HK-2 (cell line): Measurements from ENCODE around the gene PPP2R2C.

Experiments
- DNase-seq: peaks from one replicate; pipeline ENCODE4 v3.0.0-alpha.2; 2018; ENCODE audit not compliant: unreplicated experiment

The PPP2R2C gene

DNA sequence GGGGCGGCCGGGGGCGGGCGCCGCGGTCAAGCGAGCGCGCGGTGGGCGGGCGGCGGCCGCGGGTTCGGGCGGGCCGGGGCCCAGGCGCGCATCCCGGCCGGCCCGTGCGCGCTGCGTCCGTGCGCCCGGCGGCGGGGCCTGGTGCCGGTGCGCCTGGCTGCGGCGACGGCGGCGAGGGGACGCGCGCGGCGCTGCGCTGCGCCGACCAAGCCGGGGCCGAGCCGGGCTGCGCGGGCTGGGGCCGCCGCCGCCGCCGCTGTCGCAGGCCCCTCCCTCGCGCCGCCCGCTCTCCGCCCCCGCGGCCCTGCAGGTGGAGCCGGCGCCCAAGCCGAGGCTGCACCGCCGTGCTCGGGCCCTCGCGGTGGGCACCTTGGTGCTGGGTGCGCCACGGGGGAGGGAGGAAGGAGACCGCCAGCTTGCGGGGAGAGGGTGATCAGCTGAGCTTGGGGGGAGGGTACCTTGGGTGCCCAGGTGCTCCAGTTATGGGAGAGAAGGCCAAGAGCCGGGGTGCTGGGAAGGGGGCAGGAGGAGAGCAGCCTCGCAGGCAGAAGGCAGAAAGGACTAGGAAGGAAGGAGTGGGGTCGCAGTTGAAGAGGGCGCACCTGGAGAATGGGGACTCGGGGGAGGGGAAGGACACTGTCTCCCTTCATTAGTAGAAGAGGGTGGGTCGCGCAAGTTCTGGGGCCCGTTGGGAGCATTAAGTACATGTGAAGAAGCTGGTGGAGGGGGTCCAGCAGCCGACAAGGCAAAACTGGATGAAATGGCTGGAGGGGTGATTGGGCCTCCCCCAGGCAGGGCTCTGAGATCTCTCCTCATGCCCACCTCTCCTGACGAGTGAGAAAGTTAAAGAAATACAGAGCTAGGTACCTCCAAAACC, at the start of gene PPP2R2C:
TSS of gene PPP2R2C (minus strand) at position 228 of the 877 bp plus-strand sequence. CDS start 385 bp downstream, outside the sequence.
- DNase-seq = no peak

DNA sequence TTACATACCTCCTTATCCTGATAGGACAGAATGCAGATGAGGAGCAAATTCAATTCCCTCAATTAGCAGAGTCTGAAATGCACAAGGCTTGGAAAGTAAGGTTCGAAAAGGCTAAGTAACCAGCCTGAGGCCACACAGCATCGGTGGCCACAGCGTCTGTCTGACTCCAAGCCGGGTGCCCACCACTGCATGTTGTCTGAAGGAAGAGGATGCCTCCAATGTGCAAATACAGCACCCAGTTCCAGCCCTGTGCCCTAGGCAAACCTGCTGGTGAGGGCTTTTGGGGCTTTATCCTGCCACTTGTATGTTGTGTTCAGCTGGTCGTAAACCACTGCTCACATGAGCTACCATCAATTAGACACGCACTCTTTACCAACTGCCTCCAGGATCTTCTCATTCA, 48.6 kb upstream of the PPP2R2C start:
- no peak for DNase-seq

DNA sequence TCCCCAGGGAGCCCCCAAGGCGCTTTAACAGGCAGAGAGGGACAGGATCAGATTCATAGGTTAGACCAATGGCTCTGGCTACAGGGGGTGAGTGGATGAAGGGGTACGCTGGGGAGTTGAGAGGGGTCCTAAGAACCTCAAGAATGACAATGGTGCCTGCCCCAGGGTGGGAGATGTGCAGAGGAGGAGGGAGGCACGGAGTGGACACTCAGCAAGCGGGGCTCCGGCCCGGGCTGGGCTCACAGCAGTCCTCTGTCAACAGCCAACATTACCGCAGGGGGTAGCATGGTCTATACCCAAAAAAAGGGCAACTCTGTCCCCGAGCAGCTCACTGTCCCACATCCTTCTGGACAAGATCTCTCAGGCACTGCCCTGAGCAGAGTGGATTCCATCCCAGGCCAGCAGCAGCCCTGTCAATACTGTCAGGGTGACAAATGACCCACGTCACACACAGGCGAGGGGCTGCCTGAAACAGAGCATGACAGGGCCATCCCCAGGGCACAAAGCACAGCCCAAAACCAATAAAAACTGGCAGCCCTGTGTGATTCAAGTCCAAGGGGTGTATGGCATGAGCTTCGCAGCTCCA, 47.7 kb upstream of the PPP2R2C start:
- DNase-seq = no peak

DNA sequence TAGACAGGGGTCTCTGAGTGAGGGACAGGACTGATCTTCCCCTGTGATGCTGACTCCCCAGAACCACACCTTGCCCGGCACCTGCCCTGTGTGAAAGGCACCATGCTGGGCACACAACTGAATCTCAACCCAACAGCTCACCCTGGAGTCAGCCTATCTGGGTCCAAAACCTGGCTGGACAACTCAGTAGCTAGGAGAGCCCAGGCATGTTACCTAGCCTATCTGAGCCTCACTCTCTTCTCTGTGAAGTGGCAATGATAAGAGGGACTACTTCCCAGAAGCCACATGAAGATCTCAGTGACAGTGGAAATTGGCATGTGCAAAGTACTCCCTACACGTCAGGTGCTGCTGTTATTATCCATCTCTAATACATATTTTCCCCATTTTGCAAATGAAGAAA, 44.8 kb upstream of the PPP2R2C start:
- no peak for DNase-seq

DNA sequence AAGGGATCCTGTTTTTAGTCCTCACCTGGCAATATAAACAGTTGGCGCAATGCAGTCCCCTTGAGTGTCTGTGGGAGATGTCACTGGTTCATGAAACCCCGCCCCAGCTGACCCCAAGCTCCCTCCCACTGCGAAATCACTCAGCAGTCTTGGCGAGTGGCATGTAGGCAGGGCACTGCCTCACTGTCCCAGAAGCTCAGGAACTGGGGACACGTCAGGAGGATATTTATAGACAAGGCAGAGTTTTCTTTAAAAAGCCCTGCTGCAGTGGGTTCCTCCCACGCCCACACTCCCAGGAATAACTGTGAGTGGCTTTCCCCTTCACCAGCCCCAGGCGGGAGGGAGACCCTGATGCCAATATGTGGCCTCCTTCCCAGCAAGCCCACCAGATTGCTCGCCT, 44.3 kb upstream of the PPP2R2C start:
- DNase-seq = no peak

DNA sequence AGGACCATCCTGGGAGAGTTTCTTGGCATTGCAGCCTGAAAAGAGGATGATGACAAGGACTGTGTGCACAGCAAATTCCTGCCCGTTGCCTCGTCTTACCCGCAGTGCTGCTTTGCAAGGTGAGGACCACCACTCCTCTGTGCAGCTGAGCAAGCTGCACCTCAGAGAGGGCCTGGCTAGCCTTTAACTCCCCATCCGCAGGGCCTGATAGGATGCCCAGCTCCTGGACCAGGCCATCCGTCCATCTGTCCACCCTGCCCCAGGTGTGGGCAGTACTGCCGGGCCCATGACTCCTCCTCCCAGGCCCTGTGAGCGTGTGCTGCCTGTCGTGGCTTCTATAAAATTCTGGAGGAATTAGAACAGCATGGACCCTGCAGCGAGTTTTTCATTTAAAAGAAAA, 43.9 kb upstream of the PPP2R2C start:
- DNase-seq = no peak

DNA sequence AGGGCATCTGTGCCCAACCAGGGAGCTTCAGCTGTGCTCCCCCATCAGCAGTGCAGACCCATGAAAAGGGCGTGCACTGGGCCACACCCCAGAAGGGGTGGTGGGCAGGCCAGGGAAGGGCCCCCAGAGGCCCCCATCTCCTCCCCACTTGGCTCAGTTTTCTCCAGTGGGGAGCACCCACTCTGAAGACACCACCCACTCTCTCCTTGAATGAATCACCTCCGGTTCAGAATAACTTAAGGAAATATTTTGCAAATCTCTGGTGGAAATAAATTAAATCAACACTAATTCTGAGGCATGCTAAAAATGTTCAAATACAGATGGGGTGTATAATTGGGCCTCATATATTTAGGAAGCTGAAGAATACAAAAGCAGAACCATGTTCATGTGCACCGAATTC, 41.3 kb upstream of the PPP2R2C start:
- DNase-seq = no peak

DNA sequence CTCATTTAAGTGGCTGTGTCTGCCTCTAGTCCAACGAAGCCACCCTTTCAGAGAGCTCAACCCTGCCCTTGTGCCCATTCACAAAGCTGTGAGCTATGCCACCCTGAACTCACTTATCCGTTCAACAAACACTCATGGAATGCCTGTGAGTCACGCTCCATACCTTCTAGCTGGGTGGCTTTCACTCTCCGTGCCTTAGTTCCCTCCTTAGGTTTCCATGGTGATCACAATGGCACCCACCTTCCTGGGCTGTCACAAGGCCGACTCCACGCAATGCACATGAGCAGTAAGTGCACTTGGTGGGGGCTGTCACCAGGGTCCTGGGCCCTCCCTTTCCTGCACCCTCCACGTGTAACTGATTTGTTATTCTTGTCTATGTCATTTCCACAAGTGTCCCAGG, 37.2 kb upstream of the PPP2R2C start:
- DNase-seq = no peak

DNA sequence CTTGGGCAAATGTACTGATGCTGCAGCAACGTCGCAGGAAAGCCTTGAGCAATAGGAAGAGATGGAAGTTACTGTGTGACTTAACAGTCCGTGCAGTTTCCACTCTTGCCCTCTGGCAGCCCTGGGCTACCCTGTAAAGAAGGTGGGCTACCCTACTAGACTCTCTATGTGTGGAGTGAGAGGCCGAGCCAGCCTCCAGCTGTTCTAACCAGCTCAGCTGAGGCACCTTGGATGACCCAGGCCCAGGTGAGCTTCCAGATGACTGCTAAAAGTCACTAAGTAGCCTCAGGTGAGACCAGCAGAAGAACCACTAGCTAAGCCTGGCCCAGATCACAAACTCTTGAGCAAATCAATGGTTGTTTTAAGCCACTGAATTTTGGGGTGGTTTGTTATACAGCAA, 34.9 kb upstream of the PPP2R2C start:
- DNase-seq = no peak

DNA sequence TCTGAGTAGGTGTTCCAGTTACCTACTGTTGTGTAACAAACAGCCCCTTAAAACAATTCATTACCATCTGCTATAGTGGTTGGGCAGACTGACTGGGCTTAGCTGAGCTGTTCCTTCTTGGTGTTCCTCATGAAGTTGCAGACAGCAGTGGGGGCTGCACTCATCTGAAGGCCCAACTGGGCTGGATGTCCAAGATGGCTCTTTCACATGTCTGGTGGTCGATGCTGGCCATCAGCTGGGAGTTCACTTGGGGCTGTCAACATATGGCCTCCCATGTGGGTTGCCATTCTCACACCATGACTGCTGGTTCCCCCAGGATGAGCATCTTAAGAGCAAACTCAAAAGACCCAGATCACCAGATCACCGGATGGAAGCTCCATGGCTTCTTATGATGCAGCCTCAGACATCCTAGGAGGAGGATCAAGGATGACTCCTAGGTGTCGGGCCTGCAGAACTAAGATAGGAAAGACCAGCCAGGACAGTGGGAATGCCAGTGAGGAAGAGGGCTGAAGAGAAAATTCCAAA, 34.3 kb upstream of the PPP2R2C start:
- no peak for DNase-seq

DNA sequence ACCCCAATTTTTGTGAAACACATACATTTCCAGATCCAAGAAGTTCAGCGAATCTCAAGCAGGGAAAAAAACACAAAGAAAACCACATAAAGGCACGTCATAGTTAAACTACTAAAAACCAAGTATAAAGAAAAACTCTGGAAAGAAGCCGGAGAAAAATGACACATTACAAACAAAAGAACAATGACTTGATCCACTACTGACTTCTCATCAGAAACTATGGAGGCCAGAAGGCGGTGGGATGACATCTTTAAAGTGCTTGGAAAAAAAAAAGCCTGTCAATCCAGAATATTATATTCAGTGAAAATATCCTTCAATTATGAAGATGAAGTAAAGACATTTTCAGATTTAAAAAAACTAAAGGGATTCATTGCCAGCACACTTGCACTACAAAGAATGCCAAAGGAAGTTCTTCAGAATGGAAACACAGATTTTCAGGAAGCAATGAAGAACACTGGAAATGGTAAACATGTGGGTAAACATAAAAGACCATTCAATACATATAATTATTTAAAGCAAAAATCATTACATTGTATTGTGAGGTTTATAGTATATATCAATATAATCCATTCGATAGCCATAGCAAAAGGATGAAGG, 32.6 kb upstream of the PPP2R2C start:
- no peak for DNase-seq

DNA sequence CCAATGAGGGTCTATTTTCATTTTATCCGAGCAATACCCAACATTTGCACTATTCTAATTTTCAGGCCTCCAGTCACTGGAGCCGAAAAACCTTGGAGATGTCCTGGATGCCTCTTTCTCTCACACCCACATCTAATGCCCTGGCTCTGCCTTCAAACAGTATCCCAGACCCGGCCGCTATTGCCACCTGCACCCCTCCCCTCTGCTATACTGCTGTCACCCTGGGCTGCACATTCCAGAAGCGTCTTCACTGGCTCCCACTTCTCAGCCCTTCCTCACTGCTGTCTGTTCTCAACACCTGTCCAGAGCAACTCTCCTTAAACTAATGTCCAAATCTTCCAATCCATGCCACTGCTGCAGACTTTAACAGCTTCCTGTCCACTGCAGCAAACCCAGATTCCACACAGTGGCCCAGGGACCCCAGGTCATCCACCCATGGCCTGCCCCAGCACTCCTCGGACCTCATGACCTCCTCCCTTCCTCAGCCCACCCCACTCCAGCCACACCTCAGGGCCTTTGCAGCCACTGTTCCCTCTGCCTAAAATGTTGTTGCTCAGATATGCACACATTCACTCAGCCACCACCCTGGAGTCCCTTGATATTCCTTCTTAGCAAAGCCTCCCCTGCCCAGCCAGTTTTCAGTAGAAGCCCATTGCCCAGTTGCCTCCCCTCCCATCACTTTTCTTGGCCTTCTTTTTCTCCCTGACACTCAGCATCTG, 30.5 kb upstream of the PPP2R2C start:
- DNase-seq = no peak

DNA sequence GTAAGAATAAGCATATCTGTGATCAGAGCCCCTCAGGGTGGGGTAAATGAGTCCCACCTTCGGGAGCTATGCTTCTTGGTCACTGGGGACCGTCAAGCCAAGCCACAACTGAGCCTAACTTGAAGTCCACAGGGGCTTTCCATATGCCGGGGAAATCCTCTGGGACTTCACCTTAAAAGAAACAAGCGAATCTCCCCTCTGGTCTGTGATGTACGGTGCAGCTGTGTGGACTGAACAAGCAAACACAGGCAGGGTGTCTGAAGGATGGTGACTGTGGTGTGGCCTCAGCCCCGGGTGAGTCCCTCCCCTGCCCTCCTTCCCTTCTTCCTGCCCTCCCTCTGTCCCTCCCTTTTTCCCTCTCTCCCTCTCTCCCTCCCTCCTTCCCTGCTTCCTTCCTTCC, 29.7 kb upstream of the PPP2R2C start:
- DNase-seq = no peak

DNA sequence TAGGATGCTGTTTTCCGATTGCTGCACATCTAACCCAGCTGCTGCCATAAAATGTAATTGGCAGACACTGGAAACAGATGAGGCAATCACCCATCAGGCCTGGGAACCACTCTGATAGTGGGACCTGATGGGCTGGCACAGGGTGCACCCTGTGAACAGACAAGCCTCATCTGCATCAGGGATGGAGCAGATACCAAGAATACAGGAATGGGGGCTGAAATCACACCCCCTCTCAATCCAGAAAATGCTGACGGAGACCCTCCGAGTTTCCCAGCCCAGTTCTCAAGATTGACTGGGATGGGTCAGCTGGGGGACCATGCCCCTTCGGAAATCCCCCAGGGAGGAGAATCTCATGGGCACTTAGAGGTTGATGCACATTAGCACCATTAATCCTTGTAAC, 28.8 kb upstream of the PPP2R2C start:
- DNase-seq = no peak

DNA sequence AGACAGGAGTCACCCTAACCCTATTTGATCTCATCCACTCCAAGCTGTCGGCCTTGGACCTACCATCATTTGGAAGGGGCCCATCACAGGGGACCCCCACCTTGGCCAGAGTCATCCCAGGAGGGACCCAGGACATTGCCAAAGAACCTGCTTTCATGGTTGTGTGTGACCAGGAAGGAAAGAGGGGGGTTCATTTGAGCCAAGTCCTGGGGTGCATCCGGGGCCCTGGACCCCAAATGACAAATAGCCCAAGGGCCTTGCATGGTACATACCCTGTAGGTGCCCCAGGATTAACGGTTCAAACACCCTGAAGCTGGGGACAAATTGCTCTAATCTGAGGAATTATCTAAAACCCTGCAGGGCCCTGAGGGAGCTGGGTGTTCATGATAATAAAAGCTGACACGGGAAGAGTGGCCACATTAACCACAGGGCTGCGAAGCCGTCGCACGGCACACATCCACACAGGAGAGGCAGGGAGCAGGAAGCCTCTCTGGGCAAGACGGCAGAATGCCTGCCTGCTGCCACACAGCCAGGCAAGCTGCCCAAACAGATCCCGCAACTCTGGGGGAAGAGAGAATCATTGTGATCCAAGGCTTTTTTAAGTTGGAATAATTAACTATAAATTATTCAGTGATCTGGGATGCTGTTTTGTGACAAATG, 28.2 kb upstream of the PPP2R2C start:
- DNase-seq = no peak

DNA sequence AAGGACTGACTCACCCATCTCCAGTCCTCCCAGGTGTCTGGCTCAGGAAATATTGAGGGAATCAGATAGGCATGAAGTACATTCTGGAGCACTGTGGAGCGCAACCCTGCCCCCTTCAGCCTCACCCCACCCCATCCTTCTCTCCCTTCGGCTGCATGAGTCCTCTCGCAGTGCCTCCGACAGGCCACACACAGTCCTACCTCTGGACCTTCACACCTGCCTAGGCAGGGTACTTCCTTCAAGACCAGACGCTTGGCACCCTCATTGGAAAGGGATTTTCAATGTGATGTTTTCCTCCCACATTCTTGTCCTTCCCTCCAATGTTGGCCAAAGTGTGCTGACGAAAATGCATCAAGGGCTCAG, 26.8 kb upstream of the PPP2R2C start:
- no peak for DNase-seq

DNA sequence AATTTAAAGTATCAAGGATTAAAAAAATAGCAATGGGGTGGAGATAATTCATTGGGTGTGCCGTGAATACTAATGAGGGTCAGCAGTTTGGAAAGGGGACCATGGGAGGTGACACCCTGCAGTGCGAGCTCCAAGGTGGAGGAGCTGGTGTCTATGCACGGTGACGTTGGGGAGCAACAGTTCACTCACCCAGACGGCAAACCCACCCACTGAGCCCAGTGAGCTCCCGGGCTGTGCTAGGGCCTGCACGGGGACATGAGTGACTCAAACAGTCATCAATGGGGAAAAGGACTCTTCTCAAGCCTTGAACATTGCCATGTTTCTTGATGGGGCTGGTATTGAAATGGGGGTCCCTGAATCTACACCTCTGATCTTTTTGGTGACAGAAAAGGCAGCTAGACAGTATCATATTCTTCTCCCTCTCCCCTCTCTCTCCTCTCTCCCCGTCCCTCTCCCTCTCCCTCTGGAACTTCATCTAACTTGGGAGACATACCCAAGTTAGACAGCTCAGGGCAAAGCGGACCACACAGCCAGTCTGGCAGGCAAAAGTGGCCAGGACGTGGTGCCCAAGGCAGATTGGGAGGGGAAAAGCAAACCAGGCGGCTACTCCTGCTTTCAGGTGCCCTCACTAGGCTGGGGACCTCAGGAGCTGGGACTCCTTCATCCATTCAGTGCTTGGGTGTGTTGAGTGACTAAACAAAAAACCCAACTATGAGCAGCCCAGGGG, 26.3 kb upstream of the PPP2R2C start:
- DNase-seq = no peak

DNA sequence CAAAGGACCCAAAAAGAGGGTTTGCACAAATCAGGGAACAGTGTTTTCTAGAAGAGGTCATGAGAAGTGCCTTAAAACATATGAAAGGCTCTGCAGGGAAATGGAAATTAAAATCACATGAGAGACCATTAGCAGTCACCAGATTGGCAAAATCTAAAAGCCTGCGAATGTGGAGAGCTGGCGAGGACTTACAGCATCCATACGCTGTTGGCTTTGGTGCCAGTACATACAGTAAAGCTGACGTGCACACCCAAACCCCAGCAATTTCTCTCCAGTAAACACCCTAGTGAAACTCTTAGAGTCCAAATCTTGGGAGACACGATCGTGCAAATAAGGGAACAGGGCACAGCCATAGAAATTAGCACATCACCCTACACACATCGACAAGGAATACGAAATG, 25.4 kb upstream of the PPP2R2C start:
- no peak for DNase-seq

DNA sequence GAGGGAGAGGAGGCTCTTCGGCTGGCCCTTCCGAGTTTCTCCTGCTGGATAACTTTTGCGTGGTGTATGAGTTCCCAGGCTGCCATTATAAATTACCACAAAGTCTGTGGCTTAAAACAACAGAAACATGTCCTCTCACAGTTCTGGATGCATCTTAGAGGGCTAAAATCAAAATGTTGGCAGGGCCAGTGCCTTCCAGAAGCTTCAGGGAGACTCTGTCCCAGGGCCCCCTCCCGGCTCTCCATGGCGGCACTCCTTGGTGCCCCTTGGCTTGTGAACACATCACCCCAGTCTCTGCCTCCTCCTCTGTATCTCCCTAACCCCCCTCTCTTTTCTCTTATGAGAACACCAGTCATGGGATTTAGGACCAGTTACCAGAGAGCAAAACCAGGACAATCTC, 23.3 kb upstream of the PPP2R2C start:
- no peak for DNase-seq

DNA sequence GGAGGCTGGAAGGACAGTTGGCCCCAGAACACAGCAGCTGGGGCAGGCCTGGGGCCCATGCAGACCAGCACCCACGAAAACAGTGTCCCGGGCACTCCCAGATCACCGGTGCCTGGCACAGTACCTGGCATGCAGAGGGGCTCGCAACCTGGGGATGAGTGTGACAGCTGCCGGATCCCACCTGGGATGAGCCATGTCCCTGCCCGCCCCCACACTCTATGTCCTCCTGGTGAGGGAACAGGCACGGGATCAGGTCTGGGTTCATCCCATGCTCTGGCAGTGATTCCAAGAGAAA, 22.8 kb upstream of the PPP2R2C start:
- no peak for DNase-seq
